GM12891 (cell line): ENCODE results near the gene PAFAH2.

ENCODE experiments used
- POLR2A ChIP-seq: IDR thresholded peaks from 2 replicates; pipeline ENCODE4 v1.6.1; 2011; ENCODE audit warnings: low read depth, low read length, control low read depth
- POLR2AphosphoS5 ChIP-seq: IDR thresholded peaks from 2 replicates; pipeline ENCODE4 v1.6.1; 2011; ENCODE audit warnings: low read depth, low read length, control low read depth

DNA sequence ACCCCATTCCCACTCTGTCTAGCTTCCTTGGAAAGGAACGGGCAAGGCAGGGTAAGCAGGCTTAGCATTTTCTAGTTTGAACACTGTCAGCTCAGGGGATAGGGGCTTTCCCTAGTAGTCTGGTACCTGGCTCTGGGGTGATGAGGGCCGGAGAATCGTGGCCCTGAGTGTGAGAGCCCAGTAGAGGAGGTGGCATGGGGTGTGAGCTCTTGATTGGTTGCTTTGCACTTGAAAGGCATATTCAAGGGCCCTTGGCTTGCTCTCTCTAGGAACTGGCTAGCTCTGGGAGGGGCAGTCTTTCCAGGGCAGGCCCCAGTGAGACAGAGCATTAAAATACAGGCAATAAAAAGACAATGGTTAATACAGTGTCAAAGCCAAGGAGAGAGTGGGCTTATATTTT lies 13.0 kb upstream of the PAFAH2 start:
- no peak for TF ChIP-seq POLR2AphosphoS5
- TF ChIP-seq POLR2A = no peak
